HG03175 (cell line): ENCODE results near the gene ZNF678.
"Not testable (repeated sequence)": the region's sequence is repeated elsewhere in the genome, so short reads cannot be mapped to it uniquely, and the experiment has no call there.

ENCODE experiments used
- ATAC-seq: cut with Tn5 transposase; IDR thresholded peaks from one replicate; pipeline ENCODE4 v1.9.1; 2021; ENCODE audit warnings: mild to moderate bottlenecking, moderate library complexity; ENCODE audit not compliant: unreplicated experiment

ZNF678 gene

DNA sequence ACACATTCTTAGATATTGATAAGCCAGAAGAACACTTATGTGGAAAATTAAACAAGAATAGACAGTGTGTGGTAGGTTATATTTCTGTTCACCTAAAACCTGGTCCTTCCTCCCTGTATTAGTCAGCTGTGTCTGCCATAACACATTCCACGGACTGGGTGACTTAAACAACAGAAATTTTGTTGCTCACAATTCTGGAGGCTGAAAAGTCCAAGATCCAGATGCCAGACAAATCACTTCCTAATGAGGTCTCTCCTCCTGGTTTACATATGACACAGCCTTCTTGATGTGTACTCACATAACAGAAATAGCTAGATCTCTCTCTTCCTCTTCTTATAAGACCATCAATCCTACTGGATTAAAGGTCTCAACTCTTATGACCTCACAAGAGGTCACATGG lies 146.1 kb downstream of the ZNF678 start:
- no peak for ATAC-seq

GRCh38 chr1:227710474-227710873 lies 147.1 kb downstream of the ZNF678 start:
- ATAC-seq = not testable (repeated sequence)

GRCh38 chr1:227712648-227713047 lies 149.3 kb downstream of the ZNF678 start:
- ATAC-seq = no peak

- ATAC-seq = no peak
These were observed 155.6 kb downstream of the ZNF678 start for GRCh38 chr1:227718932-227719331.

GRCh38 chr1:227723474-227723873 lies 160.1 kb downstream of the ZNF678 start:
- ATAC-seq = no peak

GRCh38 chr1:227725046-227725445 lies 161.7 kb downstream of the ZNF678 start:
- ATAC-seq = no peak

- no peak for ATAC-seq
These were observed 163.0 kb downstream of the ZNF678 start for GRCh38 chr1:227726318-227726717.
